ENCODE measurements around the gene KIFC3.
"Not testable (repeated sequence)": the region's sequence is repeated elsewhere in the genome, so short reads cannot be mapped to it uniquely, and the experiment has no call there.

Gene KIFC3, protein sequence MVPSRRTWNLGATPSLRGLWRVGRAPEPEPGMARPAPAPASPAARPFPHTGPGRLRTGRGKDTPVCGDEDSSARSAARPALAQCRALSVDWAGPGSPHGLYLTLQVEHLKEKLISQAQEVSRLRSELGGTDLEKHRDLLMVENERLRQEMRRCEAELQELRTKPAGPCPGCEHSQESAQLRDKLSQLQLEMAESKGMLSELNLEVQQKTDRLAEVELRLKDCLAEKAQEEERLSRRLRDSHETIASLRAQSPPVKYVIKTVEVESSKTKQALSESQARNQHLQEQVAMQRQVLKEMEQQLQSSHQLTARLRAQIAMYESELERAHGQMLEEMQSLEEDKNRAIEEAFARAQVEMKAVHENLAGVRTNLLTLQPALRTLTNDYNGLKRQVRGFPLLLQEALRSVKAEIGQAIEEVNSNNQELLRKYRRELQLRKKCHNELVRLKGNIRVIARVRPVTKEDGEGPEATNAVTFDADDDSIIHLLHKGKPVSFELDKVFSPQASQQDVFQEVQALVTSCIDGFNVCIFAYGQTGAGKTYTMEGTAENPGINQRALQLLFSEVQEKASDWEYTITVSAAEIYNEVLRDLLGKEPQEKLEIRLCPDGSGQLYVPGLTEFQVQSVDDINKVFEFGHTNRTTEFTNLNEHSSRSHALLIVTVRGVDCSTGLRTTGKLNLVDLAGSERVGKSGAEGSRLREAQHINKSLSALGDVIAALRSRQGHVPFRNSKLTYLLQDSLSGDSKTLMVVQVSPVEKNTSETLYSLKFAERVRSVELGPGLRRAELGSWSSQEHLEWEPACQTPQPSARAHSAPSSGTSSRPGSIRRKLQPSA

DNA sequence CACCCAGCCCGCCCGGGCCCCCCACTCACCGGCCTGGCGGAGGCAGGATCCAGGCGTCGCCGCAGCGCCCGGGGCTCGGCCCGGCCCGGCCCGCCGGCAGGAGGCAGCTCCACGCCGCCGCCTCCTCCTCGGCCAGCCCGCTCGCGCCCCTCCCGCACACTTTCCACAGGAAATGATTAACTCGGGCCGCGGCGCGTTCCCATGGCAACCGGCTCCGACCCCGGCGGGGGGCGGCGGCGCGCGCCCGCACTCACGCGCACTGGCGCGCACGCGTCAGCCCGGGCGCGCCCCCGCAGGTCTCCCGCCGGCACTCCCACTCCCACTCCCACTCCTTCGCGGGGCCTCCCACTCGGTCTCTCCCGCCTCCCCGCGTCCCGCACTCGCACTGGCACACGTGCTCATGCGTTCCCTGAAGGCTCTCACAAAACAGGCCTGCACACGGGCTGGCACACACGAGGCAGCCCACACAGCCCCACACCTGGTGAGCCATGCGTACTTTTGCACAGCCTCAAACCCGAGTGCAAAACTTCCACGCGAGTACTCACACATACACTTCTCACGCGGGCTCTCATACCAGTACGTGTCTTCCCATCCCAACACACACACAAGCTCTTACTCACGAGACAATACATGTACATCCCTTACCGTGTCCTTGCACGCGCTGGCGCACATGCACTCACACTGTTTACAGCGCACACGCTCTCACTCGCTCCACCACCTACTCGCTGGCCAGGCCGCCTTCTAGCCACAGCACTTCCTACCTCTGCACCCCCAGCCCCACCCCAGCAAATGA lies at the start of gene KIFC3:
Gene KIFC3 (minus strand): TSS at position 151 of the 793 bp plus-strand sequence. CDS start 4,248 bp downstream, outside the sequence.
- in situ Hi-C loops (cut with MboI; ENCODE audit: low sequenced_read_pairs) = no loop called here

DNA sequence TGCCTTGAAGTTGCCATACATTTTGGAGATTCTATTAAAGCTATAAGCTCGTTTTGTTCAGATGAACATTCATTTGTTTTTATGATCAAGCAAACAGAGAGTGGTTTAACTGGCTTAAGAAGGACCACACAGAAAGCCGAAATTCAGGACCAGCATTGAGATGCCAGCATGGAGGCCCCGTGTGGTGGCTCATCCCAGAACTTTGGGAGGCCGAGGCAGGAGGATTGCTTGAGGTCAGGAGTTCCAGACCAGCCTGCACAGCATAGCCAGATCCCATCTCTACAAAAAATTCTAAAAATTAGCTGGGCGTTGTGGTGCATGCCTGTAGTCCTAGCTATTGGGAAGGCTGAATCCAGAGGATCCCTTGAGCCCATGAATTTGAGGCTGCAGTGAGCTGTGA lies 45.9 kb upstream of the KIFC3 start:
- in situ Hi-C loops (cut with MboI; ENCODE audit: low sequenced_read_pairs) = no loop called here

DNA sequence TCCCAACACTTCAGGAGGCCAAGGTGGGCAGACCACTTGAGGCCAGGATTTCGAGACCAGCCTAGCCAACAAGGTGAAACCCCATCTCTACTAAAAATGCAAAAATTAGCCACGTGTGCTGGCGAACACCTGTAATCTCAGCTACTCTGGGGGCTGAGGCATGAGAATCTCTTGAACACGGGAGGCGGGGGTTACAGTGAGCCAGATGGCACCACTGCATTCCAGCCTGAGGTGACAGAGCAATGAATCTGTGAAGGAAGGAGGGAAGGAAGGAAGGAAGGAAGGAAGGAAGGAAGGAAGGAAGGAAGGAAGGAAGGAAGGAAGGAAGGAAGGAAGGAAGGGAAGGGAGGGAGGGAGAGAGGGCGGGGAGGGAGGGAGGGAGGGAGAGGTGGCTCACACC lies 44.6 kb upstream of the KIFC3 start:
- in situ Hi-C loops (cut with MboI; ENCODE audit: low sequenced_read_pairs) = not testable (repeated sequence)

DNA sequence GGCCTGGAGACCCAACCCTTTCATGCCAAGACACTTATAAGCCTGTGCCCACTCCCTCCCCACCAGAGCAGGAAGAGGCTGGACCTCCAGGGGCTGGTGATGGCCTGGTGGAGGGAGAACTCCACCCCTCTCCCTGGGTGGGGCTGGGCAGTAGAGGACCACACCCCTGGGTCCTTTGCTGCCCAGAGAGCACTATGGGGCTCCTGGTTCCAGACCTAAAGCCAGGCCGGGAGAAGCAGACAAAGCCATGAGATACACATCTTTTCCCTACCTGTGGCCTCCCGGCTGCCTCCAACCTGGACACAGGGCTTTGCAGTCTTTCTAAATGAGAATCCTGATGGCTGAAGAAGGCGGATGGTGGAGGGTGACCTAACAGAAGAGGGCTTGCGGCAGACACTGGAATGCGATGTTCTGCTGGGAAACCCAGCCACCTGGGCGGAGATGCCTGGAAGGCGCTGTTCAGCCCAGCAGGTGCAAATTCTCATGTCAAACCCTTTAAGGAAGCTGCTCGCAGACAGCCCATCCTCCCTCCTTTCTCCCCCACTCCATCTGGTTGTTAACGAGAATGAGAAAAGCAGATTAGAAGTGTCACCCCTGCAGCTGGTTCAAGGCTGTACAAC lies 43.9 kb upstream of the KIFC3 start:
- in situ Hi-C loops (cut with MboI; ENCODE audit: low sequenced_read_pairs) = no loop called here

DNA sequence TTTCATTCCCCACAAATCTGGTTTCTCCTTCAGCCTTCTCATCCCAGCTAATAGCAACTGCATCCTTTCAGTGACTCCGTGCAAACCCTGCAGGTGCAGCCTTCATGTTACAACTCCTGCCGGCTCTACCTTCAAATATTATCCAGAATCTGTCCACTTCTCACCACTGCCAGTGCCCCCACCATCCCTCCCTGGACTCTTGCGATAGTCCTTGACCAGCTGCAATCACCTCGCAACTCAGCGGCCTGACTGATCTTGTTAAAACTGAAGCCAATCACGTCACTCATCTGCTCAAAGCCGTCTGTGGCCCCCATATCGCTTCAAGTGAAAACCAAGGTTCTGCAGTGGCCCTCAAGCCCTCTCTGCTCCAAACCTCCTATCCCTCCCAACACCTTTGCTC lies 42.8 kb upstream of the KIFC3 start:
- in situ Hi-C loops (cut with MboI; ENCODE audit: low sequenced_read_pairs) = no loop called here

DNA sequence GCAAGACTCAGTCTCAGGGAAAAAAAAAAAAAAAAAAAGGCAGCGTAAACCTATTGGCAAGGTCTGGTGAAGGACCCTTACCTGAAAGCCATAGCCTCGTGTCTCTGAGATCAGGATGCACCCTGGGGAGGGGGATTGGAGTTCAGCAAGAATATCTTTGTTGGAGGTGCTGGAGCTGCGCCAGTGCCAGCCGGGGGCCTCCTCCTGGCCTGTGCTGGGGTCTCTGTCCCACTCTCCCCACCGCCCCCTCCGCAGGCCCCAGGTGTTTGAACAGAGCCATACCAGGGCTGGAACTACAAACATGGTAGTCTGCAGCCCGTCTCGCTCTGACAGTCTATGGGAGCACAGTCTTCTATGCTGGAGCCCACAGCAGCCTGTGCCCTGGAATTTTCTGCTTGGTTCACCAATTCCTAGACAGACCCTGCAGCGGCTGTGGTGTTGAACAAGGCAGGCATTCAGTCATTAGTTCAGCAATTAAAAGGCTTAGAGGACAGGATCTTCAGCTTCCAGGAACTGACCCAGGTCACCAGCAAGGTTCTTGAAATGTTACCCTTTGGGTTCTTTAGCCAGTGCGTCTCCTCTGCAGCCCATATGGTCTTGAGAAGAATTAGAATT lies 42.2 kb upstream of the KIFC3 start:
- in situ Hi-C loops (cut with MboI; ENCODE audit: low sequenced_read_pairs) = no loop called here

DNA sequence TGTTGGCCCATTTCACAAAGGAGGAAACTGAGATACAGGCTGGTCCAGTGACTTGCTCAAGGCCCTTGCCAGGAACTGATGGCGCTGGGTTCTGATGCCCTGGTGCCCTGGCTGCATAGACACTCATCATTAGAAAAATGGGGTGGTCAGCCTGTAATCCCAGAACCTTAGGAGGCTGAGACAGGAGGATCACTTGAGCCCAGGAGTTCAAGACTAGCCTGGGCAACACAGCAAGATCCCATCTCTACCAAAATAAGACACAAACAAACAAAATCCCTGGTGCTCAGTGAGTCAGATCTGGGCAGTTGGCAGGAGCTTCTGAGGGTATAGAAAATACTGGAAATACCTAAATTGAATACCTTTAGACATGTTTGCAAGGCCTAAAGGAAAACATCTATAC lies 41.1 kb upstream of the KIFC3 start:
- in situ Hi-C loops (cut with MboI; ENCODE audit: low sequenced_read_pairs) = no loop called here

DNA sequence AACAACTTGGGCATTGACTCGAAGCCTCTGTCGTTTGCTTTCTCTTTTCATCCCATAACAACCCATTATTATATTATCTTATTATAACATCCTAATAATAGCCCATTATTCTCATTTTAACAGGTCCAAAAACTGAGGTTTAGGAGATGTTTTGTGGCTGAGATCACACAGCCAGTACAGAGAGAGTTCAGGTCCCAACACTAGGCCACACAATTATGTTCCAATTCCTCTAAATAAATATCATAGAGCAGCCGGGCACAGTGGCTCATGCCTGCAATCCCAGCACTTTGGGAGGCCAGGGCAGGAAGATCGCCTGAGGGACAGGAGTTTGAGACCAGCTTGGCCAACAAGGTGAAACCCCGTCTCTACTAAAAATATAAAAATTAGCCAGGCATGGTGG lies 40.3 kb upstream of the KIFC3 start:
- in situ Hi-C loops (cut with MboI; ENCODE audit: low sequenced_read_pairs) = no loop called here

DNA sequence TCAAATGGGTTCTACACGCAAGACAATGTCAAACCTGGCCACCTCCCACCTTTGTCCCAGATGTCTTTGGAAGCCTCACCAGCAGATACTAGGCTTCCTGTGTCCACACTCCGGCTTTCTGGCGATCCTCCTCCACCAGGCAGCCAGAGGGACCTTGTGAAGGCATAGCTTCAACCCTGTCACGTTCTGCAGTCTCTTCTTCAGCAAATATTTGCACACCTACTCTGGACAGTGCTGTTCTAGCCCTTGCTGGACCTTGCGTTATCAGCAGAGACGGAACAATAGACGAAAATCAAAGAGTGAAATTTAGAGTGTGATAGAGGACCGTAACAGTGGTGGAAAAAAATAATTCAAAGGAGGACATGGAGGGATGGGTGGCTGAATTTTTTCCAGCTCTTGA lies 38.5 kb upstream of the KIFC3 start:
- in situ Hi-C loops (cut with MboI; ENCODE audit: low sequenced_read_pairs) = no loop called here

DNA sequence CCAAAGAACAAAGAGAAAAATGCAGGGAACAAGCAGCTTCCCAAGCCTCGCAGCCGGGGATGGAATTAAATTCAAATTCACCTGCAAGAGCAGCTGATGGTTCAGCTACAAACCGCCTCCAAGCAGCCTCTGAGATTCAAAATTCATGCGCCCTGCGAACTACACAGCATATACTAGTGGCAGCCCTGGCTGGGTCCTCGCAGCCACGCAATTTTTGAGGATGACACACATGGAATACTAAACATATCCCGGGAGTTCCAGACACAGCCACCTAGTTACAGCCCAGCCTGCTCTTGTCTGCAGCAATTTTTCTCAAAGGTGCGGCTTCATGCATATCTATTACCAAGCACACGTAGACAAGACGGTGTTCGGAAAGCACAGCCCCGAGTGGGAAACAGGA lies 35.9 kb upstream of the KIFC3 start:
- in situ Hi-C loops (cut with MboI; ENCODE audit: low sequenced_read_pairs) = no loop called here

DNA sequence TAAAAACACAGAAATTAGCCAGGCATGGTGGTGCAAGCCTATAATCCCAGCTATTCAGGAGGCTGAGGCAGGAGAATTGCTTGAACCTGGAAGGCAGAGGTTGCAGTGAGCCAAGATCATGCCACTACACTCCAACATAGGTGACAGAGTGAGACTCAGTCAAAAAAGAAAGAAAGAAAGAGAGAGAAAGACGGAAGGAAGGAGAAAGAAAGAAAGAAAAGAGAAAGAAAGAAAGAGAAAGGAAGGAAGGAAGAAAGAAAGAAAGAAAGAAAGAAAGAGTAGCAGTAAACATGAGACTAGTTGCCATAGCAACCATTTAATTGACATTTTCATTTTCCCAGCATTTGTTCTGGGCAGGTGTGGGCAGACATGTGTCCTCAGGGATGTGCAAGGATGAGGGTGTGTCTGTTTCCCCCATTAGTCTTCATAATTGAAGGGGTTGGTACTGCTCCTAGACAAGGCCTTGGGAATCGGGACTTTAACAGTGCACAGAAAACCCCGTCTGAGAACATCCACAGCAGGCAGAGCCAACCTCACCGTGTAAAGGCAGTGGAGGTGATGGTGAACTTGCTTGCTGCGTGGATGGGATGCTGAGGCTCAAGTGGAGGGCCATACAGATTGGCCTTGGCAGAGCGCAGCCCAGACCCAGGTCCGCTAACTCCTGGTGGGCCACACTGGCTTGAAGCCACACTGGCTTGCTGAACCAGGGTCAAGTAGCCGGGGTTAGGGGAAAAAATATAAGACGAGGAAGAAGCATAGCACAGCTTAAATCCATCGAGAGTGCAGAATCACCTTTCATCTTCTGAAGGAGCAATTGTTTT lies 35.2 kb upstream of the KIFC3 start:
- in situ Hi-C loops (cut with MboI; ENCODE audit: low sequenced_read_pairs) = no loop called here

DNA sequence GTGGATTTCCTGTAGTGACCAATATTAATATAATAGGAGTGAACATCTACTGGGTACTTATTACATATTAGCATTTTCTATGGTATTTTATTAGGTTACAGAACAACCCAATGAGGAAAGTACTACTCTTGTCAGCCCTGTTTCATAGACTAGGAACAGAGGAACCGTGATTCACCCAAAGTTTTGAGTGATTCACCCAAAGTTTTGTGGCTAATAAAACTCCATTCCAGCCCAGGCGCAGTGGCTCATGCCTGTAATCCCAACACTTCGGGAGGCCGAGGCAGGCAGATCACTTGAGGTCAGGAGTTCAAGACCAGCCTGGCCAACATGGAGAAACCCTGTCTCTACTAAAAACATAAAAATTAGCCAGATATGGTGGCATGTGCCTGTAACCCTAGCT lies 33.1 kb upstream of the KIFC3 start:
- in situ Hi-C loops (cut with MboI; ENCODE audit: low sequenced_read_pairs) = not testable (repeated sequence)

DNA sequence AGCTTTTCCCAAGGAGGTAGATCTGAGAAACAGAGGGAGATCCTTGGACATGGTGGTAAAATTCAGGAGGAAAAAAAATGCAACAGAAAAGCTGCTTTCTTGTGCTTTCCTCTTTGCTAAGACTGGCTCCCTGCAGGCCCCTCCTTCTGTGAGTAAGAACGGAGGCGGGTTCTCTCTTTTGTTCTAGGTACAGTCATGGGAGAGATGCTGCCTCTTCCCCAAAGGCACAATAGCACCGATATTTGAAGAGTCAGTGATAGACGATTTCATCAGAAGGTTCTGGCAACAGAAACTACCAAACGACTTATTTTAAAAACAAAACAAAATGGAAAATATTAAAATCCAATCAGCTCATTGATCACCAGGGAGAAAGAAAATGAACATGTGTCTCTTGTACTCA lies 32.6 kb upstream of the KIFC3 start:
- in situ Hi-C loops (cut with MboI; ENCODE audit: low sequenced_read_pairs) = no loop called here

DNA sequence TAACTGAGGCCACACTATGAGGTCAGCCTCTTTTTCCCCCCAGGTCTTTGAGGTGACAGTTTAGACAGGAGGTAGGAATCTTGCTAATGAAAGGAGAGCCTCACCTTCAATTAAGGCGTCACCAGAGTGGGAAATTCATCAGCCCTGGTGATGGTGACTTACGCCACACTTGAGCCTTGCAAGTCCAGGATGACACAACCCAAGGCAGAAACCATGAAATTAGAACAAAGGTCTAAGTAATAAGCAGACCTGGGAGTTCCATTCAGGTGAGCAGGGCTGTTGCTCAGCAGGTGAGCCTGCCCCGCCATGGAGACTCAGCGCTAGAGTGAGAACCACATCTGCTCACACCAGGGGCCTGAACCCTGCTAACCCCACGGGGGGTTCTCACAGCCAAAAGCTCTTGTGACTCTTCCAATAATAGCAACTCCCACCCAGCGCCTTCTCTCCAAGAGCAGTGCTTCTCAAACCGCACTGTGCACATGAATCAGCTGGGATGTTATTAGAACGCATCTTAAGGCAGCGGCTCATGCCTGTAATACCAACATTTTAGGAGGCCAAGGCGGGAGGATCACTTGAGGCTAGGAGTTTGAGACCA lies 28.7 kb upstream of the KIFC3 start:
- in situ Hi-C loops (cut with MboI; ENCODE audit: low sequenced_read_pairs) = no loop called here

DNA sequence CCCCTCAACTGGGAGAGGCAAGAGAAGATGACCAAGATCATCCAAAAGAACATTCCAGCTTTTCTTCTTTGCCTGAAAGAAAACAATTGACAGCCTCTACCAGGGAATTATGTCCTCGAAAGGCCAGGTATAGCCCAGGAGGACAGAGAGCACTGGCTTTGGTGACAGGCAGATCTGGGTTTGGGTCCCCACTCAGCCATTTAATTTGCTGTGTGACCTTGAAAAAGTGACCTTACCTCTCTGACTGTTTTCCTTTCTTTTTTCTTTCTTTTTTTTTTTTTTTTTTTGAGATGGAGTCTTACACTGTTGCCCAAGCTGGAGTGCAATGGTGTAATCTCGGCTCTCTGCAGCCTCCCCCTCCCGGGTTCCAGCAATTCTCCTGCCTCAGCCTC lies 27.7 kb upstream of the KIFC3 start:
- in situ Hi-C loops (cut with MboI; ENCODE audit: low sequenced_read_pairs) = no loop called here

DNA sequence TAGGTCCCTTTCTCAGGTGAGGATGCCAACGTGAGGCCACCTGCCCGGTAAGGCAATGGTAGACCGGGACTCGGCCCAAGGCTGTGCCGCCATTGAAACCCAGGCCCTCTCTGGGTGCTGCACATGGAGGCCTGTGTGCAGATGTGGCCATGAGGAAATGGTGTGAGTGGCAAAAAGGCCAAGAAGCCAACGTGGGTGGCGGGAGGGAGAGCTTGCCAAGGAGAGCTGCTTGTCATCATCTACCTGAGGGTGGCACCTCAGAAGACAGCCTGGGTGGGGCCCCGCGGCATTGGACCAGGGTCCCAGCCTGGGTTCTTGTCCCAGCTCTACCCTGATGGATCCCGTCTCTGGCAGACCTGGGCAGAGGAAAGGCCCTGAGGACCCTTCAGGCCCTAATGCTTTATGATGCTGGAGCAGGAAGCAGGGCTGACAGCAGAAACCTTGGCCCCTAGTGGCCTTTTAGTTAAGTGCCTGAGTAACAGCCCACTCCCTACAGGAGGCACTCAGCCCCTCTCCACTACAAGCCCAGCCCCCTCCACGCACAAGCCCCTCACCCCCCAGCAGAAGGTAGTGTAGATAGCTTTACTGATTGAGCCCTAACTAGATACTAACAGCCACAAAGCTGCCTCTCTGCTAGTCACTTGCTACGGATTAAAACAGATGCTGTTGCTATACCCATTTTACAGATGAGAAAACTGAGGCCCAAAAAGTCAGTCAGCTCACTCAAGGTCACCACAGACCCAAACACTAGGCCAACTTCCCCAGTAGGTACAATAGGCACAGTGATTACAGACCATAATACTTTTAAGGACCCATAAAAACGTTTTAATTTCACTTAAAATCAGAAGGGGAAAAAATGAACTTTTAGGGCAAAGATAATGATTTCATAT lies 26.2 kb upstream of the KIFC3 start:
- in situ Hi-C loops (cut with MboI; ENCODE audit: low sequenced_read_pairs) = no loop called here

DNA sequence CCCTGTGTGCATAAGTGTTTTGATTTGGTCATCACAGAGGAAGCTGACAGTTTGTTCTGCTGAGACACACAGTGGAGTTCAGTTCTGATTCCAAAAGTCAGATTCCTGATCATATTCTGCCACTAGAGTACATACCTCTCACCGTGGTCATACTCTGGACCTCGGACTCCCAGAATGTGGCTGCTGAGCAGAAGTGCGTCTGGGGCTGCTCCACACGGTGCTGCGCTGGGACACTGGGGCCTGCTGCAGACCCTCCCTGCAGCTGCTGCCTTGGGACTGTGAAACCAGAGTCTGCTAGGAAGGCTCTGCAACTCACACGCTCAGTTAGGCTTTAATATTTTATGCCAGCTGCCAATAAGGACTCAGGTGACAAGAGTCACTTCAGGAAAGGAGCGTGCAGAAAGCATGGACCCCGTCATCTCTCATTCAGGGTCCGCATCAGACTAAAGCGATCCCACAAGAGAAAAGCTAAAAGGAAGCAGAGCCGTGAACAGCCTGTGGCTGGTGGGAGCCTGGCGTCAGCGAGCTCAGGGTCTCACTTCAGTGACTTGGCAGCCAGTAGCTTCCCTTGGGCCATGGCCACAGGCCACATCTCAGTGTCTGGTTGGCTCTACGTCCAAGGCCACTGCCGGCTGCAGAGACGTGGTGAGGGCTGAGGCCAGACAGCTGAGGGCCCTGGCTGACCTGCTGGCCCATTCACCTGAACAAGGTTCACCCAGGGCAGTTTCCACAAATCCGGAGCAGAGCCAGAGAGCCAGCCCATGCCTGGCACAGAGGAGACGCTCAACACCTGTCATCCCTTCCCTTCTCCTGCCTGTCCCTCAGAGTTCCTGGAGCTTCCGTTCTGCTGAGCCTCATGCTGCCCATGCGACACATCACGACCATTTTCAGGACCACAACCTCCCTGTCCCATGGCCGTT lies 24.7 kb upstream of the KIFC3 start:
- in situ Hi-C loops (cut with MboI; ENCODE audit: low sequenced_read_pairs) = no loop called here
